ENCODE measurements around the gene OSBPL6.
A peak's percentile ranks its signal among the peaks of the same experiment; 100 is the strongest.
"Not testable (repeated sequence)": the region's sequence is repeated elsewhere in the genome, so short reads cannot be mapped to it uniquely, and the experiment has no call there.

Gene OSBPL6

DNA sequence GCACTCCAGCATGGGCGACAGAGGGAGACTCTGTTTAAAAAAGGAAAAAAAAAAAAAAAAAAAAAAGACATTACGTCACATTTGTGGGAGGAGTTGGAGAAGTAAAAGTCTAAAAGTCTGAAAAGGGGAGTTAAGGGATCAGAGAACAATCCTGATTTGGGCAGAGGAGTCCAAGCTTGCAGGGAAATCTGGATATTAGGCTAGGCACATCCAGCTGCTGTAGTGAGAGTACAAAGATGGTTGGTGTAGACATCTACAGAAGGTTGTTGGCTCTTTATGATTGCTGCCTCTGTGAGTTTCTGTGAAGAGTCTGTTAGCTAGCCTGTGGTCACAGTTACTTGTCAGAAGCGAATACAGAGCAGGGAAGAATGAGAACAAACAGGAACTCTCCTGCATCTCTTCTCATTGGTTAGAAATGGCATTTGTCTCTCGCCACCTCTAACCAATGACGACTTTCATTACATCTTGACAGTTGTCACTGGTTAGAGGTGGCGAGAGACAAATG, 3.3 kb upstream of the OSBPL6 start:
- no peak for ATAC-seq
- no peaks in the 10 kb centered on the region for H3K9me3 Mint-ChIP-seq

DNA sequence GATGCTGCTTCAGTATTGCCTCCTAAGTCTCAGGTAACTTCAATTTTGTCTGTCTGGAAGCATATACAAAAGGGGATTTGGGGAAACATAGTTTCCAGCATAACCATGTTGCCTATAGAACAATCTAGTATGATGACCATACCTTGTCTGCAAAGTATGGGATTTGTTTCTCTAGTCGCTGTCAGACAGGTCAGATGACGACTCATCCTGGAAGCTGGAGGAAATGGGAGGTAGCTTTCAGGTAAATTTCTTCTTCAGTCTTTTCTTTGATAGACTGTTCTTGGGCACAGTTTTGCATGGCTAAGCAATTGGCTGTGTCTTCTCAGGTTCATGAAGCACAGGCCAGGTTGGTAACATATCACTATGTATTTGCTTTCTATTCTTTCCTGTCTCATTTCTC, 2.8 kb upstream of the OSBPL6 start:
- H3K27ac Mint-ChIP-seq, result no peak overlapping the region
- H3K36me3 Mint-ChIP-seq, result no peaks in the 10 kb centered on the region
- no peaks in the 10 kb centered on the region for H3K9me3 Mint-ChIP-seq
- ATAC-seq, result no peak
- no peak overlapping the region for H3K4me3 Mint-ChIP-seq
- no peak for DNase-seq (ENCODE audit: low spot score in 2 of 2)
- H3K4me1 Mint-ChIP-seq, result no peaks in the 10 kb centered on the region

More for the DNA sequence above, 3.3 kb upstream of the OSBPL6 start:
- Mint-ChIP-seq H3K4me1 (no peaks in the 10 kb centered on the region), H3K4me3 (no peak overlapping the region), H3K36me3 (no peaks in the 10 kb centered on the region), H3K27ac (no peak overlapping the region)
- DNase-seq (ENCODE audit: low spot score in 2 of 2), result no peak

- Mint-ChIP-seq H3K4me3 (peak overlapping the region; percentile 66), H3K9me3 (no peaks in the 10 kb centered on the region), H3K36me3 (no peaks in the 10 kb centered on the region), H3K4me1 (no peaks in the 10 kb centered on the region), H3K27ac (no peak overlapping the region)
- DNase-seq (ENCODE audit: low spot score in 2 of 2), result no peak
- no peak for ATAC-seq
Observed at GRCh38 chr2:178193496-178193822, 853 bp upstream of the OSBPL6 start.

DNA sequence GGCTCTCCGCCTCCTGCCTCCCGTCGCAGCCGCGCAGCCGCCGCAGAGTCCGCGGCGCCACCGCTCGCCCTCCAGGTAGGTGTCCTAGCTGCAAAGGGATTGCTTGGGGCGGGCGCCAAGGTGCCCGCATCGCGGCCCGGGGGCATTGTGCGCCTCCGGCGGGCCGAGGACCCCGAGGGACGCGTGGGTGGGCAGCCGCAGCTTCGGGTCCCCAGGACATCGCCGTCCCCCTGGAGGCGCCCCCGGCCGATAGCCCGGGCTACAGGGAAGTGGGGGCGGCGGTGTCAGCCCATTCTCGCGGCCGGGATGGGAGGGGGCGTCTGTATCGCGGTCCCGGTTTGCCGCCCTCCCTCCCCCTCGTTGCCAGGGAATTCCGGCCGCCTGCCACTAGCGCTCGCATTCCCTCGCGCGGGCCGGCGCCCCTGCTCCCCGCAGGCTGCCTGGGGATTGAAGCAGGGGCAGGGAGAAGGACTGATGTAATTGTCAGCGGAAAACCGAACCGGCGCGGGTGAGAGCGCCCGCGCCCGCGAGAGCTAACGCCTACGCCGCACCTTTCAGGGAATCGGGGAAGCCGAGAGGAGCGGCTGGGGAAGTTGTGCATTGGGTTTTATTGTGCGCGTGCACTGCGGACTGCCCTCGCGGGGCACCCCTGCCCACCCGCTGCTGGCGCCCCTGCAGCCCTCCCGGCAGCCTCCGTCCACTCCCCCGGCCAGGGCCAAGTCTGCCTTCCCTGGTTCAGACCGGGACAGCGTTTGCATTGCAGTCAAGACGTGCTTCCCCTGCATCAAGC, 483 bp downstream of the OSBPL6 start:
- Mint-ChIP-seq H3K4me1 (no peaks in the 10 kb centered on the region), H3K9me3 (no peaks in the 10 kb centered on the region), H3K36me3 (no peaks in the 10 kb centered on the region), H3K4me3 (peak overlapping the region; percentile 66), H3K27ac (no peak overlapping the region)
- ATAC-seq, result peak; percentile 6
- peak; percentile 3 to 61 for DNase-seq (ENCODE audit: low spot score in 2 of 2)

GRCh38 chr2:178195390-178196166, 1.3 kb downstream of the OSBPL6 start:
- ATAC-seq (no peak), DNase-seq (ENCODE audit: low spot score in 2 of 2) (no peak)
- H3K4me1 Mint-ChIP-seq, result no peaks in the 10 kb centered on the region
- H3K27ac Mint-ChIP-seq, result no peak overlapping the region
- peak overlapping the region; percentile 66 for H3K4me3 Mint-ChIP-seq
- H3K36me3 Mint-ChIP-seq, result no peaks in the 10 kb centered on the region
- no peaks in the 10 kb centered on the region for H3K9me3 Mint-ChIP-seq

DNA sequence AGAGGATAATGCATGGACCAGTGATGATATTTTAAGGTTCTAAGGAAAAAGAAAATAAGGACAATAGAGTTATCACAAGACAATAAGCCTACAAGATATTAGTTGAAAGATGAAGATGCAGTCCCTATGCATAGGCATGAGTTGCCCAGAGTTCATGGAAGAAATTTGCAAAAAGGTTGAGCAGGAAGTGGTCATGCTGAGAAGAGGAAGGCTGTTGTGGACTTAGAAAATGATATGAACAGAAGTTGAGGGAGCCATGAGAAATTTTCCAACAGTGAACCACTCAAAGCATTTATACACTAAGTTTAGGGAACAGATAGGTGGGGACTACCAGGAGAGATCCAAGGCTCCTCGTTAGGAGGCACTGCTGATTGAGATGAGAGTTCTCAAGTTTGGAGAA, 3.5 kb downstream of the OSBPL6 start:
- H3K36me3 Mint-ChIP-seq, result no peaks in the 10 kb centered on the region
- no peaks in the 10 kb centered on the region for H3K4me1 Mint-ChIP-seq
- no peaks in the 10 kb centered on the region for H3K9me3 Mint-ChIP-seq
- ATAC-seq, result no peak
- no peak overlapping the region for H3K4me3 Mint-ChIP-seq
- no peak overlapping the region for H3K27ac Mint-ChIP-seq
- DNase-seq (ENCODE audit: low spot score in 2 of 2), result no peak

DNA sequence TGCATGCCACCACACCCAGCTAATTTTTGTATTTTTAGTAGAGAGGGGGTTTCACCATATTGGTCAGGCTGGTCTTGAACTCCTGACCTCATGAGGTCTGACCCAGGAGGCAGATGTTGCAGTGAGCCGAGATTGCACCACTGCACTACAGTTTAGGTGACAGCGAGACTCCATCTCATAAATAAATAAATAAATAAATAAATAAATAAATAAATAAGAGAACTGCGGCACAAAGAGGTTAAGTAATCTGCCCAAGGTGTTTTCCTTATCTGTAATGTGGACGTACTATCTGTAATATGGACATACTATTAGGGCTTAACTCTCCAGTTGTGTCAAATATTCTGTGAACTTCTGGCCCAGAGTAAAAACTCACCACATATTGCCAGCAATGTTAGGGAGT, 4.1 kb downstream of the OSBPL6 start:
- ATAC-seq; H3K9me3 Mint-ChIP-seq; DNase-seq (ENCODE audit: low spot score in 2 of 2); H3K36me3 Mint-ChIP-seq; H3K27ac Mint-ChIP-seq; H3K4me1 Mint-ChIP-seq; H3K4me3 Mint-ChIP-seq: not testable (repeated sequence)

DNA sequence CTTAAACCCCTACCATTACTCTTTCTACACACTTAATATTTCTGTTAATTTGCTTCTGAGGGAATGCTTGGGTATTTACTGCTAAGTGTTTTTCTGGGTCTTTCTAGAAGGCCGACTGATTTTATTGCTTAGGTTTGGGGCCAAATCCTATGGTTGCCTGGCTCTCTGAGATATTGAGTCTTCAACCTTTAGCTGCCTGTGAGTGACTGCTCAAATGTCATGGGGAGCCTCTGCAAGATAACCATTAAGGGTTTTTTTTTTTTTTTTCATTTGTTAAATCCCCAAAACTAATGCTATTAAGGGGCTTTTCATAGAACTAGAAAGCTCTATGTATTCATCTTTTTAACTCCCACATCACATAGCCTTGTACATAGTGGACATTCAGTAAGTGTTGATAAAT, 5.0 kb downstream of the OSBPL6 start:
- no peaks in the 10 kb centered on the region for H3K4me1 Mint-ChIP-seq
- no peak for DNase-seq (ENCODE audit: low spot score in 2 of 2)
- H3K27ac Mint-ChIP-seq, result no peak overlapping the region
- no peaks in the 10 kb centered on the region for H3K9me3 Mint-ChIP-seq
- H3K4me3 Mint-ChIP-seq, result no peak overlapping the region
- no peak for ATAC-seq
- no peaks in the 10 kb centered on the region for H3K36me3 Mint-ChIP-seq

DNA sequence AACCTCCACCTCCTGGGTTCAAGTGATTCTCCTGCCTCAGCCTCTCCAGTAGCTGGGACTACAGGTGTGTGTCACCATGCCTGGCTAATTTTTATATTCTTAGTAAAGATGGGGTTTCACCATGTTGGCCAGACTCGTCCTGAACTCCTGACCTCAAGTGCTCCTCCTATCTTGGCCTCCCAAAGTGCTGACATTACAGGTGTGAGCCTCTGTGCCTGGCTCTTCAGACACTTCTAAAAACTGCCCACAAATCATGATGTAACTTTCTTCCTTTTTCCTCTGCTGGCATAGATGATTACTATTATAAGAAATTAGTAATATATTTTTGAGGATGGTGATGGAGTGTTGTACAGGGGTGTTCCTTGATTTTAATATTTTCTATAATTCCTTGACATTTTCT, 6.0 kb downstream of the OSBPL6 start:
- H3K27ac Mint-ChIP-seq, result no peak overlapping the region
- no peak for DNase-seq (ENCODE audit: low spot score in 2 of 2)
- no peaks in the 10 kb centered on the region for H3K36me3 Mint-ChIP-seq
- ATAC-seq, result no peak
- H3K9me3 Mint-ChIP-seq, result no peaks in the 10 kb centered on the region
- no peaks in the 10 kb centered on the region for H3K4me1 Mint-ChIP-seq
- no peak overlapping the region for H3K4me3 Mint-ChIP-seq

DNA sequence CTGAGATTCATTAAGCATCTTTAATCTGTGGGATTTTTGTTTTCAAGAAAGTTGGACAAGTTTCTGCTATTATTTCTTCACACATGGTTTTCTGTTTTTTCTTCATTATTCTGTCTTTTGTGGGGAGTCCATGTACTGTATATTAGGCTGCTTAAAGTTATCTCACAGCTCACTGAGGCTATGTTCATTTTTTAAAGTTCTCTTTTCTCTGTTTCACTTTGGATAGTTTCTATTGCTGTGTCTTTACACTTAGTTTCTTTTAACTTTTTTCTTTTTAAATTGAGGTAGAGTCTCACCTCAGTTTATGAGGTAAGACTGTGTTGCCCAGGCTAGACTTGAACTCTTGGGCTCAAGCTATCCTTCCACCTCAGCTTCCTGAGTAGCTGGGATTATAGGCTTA, 8.6 kb downstream of the OSBPL6 start:
- no peak overlapping the region for H3K27ac Mint-ChIP-seq
- H3K9me3 Mint-ChIP-seq, result no peaks in the 10 kb centered on the region
- DNase-seq (ENCODE audit: low spot score in 2 of 2) (no peak), ATAC-seq (no peak)
- H3K4me3 Mint-ChIP-seq, result no peak overlapping the region
- no peaks in the 10 kb centered on the region for H3K36me3 Mint-ChIP-seq
- H3K4me1 Mint-ChIP-seq, result no peaks in the 10 kb centered on the region

DNA sequence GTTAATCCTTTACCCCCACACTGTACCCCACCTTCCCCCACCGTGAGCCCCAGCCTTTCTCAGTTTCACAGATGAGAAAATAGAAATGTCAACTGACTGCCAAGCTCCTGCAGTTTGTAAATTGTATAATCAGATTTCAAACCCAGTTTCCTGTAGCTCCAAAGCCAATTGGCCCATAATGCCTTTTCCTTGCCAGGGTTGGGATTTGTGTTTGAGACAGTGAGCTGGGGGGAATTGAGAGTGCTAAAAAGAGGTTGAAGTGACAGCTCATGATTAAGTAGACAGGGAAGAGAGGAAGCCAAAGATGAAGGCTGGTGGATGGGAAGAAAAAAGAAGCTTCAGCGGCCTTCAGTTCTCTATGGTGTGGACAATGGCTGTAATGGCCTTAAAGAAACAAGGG, 10.7 kb downstream of the OSBPL6 start:
- no peak for ATAC-seq
- no peaks in the 10 kb centered on the region for H3K9me3 Mint-ChIP-seq
- no peaks in the 10 kb centered on the region for H3K4me1 Mint-ChIP-seq
- H3K36me3 Mint-ChIP-seq, result no peaks in the 10 kb centered on the region
- H3K4me3 Mint-ChIP-seq, result no peak overlapping the region
- DNase-seq (ENCODE audit: low spot score in 2 of 2), result no peak
- no peak overlapping the region for H3K27ac Mint-ChIP-seq

DNA sequence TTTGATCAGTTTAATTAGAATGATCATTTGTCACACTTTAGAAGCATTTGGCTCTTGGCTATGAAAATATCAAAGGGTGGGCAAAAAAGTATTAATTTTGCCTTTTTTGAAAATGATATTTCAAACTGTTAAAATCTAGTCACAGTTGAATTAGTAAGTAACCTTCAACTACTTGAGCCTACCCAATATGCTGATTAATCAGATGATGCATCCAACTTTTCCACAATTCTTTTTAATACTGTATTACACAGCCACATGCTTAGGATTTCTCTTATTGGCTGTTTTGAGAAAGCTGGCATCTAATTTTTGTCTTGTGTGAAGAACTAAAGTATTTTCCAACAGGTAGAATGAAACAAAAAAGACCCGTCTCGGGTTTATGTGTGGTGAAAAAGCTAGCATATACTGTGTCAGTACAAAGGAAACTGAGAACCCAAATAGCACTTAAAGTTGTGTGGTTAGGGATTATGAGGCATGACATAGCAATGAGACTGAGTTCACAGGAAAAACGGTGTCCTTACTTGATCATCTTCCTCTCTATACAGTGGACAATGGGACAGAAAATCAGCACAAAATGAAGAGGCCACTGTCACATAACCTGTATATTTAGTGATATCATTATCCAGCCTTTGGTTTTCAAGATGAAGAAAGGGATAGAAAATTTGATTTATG, 11.7 kb downstream of the OSBPL6 start:
- no peaks in the 10 kb centered on the region for H3K9me3 Mint-ChIP-seq
- H3K27ac Mint-ChIP-seq, result no peak overlapping the region
- H3K36me3 Mint-ChIP-seq, result no peaks in the 10 kb centered on the region
- no peaks in the 10 kb centered on the region for H3K4me1 Mint-ChIP-seq
- ATAC-seq (no peak), DNase-seq (ENCODE audit: low spot score in 2 of 2) (no peak)
- H3K4me3 Mint-ChIP-seq, result no peak overlapping the region

GRCh38 chr2:178208336-178208735, 14.0 kb downstream of the OSBPL6 start:
- Mint-ChIP-seq H3K36me3 (no peaks in the 10 kb centered on the region), H3K4me1 (no peaks in the 10 kb centered on the region), H3K4me3 (no peak overlapping the region), H3K9me3 (no peaks in the 10 kb centered on the region), H3K27ac (no peak overlapping the region)
- DNase-seq (ENCODE audit: low spot score in 2 of 2) (no peak), ATAC-seq (no peak)

DNA sequence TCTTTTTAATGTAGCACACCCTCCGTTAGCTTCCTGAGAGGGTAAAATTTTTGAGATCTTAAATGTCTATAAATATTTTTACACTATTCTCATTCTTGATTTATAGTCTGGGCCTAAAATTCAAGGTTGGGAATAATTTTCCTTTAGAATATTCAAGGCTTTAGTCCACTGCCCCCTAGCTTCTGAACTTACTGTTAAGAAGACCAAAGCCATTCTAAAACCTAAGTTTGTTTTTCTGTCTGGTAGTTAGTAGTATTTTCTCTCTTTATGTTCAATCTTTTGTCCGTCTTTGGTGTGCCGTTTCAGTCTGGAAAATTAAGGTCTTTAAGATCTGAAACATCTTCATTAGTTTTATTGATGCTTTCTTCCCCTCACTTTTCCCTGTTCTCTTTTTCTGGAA, 14.5 kb downstream of the OSBPL6 start:
- Mint-ChIP-seq H3K9me3 (no peaks in the 10 kb centered on the region), H3K4me3 (no peak overlapping the region), H3K36me3 (no peaks in the 10 kb centered on the region), H3K27ac (no peak overlapping the region), H3K4me1 (no peaks in the 10 kb centered on the region)
- ATAC-seq, result no peak
- no peak for DNase-seq (ENCODE audit: low spot score in 2 of 2)

DNA sequence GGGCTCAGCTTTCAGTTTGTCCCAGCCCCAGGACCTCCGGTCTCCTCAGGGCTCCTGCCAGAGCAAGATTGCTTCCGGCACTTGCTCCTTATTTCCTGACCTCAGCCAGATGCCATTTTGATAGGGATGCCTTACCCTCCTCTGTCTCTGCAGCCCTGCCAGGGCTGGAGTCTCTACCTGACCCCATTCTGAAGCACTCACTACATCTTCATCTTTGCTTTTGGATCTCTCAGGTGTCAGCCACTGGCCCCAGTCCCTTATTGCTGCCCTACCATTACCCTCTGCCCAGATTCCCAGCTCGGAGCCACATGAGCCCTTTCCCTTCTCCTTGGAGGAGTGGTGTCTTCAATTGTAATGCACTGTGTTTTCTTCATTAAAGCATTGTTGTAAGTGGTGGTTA, 17.1 kb downstream of the OSBPL6 start:
- no peak for ATAC-seq
- Mint-ChIP-seq H3K36me3 (no peaks in the 10 kb centered on the region), H3K4me1 (no peaks in the 10 kb centered on the region), H3K9me3 (no peaks in the 10 kb centered on the region), H3K4me3 (no peak overlapping the region), H3K27ac (no peak overlapping the region)
- DNase-seq (ENCODE audit: low spot score in 2 of 2), result no peak

DNA sequence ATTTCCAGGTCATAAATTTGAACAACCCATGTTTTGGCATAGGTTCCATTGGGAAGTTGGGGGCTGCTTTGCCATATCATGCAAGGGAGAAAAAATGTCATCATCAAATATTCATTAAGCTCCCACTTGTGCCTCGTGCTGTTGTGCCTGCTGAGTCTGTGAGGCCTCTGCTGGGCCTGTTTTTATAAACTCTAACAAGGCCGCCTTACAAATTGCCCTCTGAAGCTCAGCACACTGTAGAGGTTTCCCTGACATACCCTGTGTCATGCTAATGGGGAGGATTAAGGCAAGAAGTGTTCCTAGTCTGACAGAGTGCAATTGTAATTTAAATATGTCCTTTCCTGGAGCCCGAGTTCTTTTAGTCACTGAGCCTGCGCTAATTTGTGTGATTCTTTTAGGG, 17.6 kb downstream of the OSBPL6 start:
- H3K27ac Mint-ChIP-seq, result no peak overlapping the region
- H3K9me3 Mint-ChIP-seq, result no peaks in the 10 kb centered on the region
- no peaks in the 10 kb centered on the region for H3K4me1 Mint-ChIP-seq
- DNase-seq (ENCODE audit: low spot score in 2 of 2) (no peak), ATAC-seq (no peak)
- no peak overlapping the region for H3K4me3 Mint-ChIP-seq
- H3K36me3 Mint-ChIP-seq, result no peaks in the 10 kb centered on the region

All from stimulated activated effector memory CD8-positive, alpha-beta T cell treated with anti-CD3 and anti-CD28 coated beads, Interleukin-12 subunit alpha, Interleukin-12 subunit beta, amount 100 ng/mL, for 72 hours (primary cell).